RKO (cell line): ENCODE measurements around the gene MPRIP.
A peak's percentile ranks its signal among the peaks of the same experiment; 100 is the strongest.

Experiments used
- DNase-seq: peaks from one replicate; pipeline ENCODE4 v3.0.0-alpha.2; 2016; ENCODE audit warnings: low spot score

The MPRIP gene

DNA sequence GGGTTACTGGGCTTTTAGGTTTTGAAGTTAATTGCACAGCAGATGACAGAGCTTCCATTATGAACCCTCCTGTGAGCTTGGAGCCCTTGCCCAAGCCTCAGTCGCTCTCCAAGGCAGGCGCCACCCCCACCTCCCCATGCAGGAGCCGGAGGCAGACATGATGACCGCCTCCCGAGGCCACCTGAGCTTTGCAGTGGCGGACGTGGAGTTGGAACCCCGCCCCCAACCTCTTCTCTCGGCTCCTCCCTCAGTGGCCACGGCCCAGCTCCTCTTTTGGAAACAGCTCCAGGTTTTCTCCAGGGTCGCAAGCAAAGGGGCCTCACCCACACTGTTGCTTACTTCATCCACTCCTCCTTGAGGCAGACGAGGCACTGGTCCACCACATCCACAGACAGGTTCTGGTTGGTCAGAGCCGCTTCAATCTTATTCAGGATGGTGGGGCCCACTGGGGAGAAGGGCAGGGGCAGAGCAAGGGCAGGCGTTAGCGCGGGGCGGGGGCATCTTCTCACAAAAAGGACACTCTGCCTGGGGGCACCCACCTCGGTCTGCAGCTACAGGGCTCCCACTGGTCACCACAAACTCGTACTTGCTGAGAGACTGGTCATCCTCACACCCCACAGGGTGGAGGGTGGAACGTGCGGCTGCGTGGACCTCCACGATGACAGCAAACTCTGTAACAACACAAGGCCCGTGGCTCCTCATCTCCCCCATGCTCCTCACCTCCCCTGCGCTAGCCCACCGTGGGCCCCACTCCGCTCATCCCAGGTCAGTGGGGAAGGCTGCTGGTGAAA is 172.6 kb downstream of the MPRIP start:
- DNase-seq, result no peak

DNA sequence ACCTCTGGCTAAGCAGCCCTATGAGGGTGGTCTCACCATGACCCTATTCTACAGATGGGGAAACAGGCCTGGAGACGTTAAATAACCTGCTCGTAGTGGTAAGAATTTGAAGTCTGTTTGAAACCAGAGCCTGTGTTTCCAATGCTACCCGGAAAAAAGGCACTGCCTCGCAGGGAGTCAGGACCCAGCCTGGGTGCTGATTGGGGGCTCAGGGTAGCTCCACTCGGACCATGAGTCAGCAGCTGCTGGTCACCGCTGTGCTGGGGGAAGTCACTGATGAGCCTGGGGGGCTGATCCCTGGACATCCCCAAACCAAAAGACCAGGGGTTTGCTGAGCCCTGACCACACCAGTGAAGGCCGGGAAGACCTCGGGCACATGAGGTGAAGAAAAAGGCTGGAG is 173.3 kb downstream of the MPRIP start:
- no peak for DNase-seq

DNA sequence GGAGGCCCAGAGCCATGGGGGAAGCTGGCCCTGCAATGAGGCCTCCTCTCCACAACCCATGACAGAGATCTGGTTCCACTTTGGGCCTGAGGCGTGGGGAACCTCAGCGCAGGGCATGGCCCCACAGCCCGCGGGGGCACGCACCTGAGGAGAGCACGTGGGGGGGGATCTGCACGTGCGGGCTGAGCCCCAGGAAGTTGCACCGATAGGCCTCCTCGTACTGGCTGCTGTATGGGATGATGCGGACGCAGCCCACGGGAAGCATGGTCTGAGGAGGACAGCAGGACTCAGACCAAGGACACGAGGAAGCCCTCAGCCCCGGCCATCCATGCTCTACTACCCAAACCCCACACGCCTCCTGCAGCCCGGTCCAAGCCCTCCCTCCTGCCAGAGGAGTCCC is 174.0 kb downstream of the MPRIP start:
- DNase-seq, result no peak

DNA sequence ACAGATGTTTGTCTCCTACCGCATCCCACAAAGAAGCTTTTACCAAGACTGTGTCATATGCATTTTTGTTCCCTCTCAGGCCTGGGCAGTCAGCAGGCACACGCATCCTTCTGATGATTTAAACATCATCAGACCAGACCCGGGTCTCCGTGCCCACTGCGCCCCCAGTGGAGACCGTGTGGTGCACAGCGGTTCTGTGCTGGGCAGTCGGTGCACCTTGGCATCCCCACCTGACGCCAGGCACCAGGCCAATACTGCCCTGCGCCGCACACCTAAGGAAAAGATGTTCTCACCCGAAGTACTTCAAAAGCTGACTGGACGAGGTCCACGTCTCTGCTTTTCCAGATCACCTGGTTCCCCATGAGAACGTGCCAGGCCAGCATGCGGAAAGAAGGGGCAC is 174.5 kb downstream of the MPRIP start:
- DNase-seq, result no peak

DNA sequence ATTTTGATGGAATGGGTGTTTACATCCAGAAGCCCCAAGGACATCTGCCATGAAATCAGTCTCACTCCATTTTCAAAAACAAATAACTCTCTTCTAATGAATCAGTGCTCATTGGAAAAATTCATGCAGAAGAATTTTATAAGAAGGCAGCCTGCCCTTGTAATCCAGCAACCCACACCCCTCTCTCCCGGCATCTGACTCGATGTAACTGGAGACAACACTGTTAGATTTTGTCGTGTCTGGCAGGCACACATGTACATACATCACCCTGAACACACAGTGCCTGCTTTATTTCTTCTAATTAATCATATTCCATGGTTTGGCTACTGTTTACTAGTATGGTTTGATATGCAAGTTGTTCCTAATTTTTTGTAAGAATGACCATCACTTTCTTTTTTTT is 175.7 kb downstream of the MPRIP start:
- DNase-seq, result no peak

DNA sequence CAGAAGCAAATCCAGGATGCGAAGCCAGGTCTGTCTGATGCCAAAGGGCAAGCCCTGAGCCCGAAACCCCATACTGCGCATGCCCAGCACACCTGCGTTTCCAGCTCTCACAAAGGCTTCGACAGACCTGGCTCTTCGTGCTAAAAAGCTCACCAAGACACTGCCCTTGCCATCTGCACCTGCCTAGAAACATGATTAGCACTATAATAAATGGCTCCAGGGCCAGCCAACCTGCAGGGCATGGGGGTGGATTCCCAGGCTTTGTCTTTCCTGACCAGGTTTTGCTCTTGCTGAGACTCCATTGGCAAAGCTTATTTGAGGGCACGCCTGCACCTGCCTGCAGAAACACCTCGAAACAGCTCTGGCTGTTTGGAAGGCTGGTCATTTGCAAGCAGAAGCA is 178.3 kb downstream of the MPRIP start:
- no peak for DNase-seq

DNA sequence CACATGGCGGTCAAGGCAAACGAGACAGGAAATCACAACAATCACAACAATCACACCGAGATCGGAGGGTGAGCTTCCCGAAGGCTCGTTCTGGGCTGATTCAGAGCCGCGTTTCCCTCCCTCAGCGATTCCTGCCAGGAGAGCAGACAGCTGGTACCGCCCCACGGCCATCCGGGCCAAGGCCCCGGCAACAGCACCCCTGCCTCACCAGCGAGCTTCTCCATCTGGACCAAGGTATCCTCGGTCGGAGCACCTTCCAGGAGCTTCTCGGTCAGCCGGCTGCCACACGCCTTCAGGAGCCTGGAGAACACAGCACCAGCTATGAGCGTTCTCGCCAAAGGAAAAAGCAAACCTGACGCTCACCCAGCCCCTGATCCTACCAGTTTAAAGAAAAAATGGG is 179.1 kb downstream of the MPRIP start:
- no peak for DNase-seq

DNA sequence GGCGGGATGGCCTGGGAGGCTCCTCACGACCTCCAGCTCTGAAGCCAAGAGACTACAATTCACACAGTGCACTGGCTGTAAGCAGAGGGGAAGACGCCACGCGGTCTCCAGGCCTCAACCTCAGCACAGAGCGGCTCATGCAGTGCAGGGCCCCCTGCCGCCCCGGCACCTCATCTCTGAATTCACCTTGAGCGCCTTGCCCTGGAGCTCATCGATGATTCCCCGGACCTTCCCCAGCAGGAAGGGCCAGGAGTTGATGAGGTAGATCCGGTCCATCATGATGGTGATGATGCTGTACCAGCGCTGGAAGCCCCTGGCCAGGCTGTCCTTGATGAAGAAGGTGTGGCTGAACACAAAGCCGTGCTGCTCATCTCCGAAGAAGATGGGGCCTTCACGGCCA is 181.5 kb downstream of the MPRIP start:
- no peak for DNase-seq

DNA sequence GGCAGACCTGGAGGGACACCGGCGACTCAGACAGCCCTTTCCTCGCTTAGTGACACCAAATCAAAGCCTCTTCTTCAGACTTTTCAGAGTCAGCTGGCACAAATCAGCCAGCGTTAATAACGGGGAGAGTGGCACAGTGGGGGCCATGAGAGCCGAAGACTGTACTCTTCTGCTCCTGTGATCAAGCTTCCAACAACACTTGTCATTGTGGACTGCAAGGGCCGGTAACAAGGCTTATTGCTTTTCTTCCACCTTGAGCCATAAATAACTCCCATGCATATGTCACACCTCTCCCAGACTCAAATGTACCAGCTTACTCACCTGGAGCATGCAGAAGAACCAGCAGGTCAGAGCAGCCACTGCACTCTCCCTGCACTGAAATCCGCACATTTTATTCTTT is 181.9 kb downstream of the MPRIP start:
- no peak for DNase-seq

DNA sequence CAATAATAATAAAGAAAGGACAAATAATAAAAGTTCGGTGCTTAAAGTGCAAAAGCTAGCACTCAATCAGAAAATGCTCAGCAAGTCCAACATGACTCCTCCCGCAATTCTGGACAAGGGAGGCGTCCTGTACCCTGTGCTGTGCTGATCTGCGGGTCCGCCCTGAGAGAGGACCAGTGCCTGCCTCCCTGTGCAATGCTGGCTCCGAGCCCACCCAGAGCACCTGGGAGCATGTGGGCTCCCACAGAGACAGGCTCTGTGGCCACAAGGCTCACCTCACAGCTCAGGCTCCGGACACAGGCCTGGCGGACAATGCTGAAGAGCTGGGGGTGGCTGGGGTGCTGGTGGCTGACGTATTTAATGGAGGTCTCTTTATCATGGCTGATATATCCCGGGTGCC is 183.6 kb downstream of the MPRIP start:
- DNase-seq, result no peak

DNA sequence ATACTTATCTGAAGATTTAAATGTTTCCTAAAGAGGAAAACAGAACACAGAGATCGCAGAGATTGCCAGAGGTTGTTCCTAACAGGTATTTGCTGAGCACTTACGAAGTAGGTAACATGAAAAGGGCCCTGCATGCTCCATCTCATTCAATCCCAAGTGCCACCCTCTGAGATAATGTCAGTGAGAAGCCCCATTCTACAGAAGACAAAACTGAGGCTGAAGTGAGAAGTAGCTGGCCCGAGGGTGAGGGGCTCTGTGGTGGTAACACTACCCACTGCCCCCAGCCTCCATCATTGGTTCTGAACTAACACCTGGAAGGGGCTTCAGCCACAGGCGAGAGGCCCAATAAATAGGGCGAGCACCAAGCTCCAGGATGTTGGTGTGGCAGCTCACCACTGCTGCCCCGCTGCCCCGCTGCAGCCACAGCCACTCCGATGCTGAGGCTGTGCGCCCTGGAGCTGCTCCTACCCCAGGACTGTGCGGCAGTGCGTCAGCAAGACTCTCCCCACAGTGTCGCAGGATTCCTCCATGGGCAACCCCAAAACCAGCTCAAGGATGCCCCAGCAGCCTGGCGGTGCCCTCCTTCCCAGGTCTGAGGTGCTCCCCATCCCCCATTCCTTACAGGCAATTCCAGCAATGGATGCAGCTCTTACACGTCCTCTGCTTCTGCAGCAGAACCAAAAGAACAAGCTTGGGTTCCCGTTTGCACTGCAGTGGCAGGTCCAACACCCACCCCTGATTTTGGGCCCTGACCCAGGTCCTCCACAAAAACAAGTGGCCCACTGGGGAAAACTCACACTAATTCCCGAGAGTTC is 184.4 kb downstream of the MPRIP start:
- DNase-seq, result no peak

DNA sequence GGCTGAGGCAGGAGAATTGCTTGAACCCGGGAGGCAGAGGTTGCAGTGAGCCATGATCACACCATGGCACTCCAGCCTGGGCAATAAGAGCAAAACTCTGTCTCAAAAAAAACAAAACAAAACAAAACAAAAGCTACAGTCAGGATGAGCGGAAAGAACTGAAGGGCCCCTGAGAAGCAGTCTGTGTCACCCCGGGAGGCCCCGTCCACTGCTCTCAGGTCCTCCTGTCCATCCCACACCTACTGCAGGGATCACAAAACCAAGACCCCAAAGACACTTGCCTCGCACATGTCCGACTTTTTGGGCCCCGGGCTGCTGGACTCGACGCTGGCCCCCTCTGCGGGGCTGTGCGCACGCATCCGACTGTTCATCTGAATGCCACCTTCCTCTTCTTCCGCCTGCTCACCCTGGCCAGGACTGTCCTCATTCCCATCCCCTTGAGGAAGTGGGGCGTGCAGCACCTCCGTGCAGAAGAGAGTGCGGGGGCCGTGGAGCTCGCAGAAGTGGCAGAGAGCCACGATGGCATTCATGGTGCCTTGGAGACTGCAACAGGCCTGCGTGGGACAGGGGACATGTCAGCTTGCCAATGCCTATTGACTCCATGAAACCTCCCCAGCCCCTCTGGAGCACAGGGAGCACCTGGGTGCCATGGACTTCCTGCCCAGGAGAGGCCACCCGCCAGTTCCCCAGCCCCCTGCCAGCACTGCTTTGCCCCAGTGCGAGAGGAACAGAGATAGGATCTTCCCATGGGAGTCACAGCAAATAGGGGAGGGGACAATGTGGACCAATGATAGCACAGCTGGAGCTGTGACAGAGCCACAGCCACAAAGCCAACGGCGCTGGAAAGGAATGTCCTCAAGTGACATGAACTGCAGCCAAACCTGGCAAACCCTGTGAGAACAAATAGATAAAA is 185.6 kb downstream of the MPRIP start:
- no peak for DNase-seq

DNA sequence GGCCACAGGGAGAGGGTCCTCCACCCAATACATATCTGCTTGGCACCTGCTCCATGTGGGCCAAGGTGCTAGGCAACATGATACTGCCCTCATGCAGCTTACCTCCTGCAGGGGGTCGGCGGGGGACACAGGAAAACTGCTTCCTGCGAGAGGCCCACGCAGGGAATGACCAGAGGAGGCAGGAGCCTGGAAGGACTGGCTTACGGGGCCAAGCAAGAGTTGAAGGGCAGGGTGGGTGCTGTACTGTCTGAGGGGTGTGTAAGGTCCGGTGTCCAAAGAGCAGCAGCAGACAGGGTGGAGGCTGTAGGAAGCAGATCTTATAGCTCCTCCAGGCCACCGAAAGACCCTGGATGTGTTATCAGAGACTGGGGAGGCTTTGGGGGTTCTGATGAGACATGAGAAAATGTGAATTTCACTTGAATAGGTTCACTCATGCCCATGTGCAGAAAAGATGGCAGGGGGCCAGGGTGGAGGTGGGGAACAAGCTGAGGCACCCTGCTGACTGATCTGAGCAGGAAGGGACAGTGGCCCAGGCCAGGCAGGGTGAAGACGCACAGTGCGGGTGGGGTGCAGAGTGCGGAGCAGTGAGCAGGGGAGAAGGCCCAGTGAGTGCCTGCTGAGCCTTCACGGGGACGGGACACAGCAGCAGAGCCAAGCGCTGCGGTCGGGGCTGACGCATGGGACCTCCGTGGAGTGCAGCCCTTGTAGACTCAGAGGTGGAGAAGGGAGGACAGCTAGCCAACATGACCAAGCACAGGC is 186.4 kb downstream of the MPRIP start:
- DNase-seq, result no peak

DNA sequence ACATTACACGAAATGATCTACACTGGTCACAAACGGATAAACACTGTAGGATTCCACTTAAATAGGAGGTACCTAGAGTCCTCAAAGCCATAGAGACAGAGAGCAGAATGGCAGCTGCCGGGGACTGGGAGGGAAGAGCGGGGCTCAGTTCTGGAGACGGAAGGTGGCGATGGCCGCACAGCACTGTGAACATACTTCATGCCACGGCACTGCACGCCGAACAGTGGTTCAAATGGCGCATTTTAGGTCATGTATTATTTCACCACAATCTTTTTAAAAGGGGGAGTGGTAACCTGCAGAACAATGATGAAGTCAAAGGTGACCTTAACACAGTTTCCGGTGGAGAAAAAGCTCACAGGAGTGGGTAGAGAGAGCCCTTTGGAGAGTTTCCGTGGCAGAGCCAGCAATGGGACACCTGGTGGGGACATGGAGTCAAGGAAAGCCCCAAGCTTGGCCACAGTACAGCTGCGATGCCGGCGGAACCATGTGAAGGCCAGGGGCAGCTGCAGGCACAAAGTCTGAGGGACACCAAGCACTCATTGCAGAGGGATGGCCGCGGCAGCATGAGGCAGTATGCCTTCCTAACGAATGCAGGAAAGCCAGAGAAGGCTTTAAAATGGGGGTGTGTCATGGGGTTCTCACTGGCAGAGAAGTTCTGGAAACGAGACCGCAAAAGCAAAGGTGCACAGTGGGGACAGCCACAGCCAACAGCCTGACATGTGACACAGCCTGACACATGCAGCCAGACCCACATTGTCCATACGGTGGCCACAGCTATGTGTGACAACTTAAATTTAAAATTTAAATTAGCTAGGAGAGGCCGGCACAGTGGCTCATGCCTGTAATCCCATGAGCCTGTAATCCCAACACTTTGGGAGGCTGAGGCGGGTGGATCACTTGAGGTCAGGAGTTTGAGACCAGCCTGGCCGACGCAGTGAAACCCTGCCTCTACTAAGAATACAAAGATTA is 187.4 kb downstream of the MPRIP start:
- DNase-seq, result no peak

DNA sequence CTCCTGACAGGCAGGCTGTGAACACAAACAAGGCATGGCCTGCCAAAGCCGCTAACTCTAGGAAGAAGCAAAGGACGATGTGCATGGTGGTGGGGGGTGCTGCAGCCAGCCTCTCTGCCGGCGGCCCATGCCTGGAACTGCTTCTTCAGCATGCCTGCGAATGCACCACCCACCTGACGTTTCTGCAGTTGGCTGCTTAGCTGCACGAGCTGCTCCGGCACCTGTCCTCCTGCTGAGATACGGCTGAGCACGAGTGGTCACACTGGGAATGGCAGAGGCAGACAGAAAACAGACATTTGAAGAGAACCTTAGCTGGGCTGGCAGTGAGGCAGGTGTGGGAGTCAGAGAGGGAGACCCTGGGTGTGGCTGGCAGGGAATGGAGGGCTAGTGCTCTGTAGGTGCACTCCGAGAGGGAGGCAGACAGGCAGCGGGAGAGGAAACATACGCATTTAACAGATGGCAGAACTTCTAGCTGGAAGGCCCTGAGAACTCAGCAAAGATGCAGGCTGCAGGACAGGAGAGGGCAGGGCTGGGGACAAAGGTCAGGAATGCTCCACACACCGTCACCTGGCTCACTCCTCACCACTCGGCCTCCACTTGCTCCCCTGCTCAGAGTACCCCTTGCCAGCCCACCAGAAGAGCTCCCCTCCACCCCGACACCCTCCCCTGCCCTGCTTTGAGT is 189.5 kb downstream of the MPRIP start:
- no peak for DNase-seq

DNA sequence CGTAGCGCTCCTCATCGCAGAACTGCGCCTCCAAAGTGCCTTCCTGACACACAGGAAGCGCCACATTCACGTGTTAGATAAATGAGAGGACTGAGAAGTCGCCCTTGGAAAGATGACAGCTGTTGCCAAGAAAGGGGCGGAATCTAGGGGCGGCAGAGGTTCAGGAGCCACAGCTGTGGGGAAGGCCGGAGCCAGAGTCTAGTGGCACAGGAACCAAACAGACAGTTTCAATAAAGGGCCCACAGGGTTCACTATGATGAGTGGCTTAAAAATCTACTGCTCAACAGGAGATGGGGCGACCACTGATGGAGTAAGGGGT is 190.0 kb downstream of the MPRIP start:
- no peak for DNase-seq

DNA sequence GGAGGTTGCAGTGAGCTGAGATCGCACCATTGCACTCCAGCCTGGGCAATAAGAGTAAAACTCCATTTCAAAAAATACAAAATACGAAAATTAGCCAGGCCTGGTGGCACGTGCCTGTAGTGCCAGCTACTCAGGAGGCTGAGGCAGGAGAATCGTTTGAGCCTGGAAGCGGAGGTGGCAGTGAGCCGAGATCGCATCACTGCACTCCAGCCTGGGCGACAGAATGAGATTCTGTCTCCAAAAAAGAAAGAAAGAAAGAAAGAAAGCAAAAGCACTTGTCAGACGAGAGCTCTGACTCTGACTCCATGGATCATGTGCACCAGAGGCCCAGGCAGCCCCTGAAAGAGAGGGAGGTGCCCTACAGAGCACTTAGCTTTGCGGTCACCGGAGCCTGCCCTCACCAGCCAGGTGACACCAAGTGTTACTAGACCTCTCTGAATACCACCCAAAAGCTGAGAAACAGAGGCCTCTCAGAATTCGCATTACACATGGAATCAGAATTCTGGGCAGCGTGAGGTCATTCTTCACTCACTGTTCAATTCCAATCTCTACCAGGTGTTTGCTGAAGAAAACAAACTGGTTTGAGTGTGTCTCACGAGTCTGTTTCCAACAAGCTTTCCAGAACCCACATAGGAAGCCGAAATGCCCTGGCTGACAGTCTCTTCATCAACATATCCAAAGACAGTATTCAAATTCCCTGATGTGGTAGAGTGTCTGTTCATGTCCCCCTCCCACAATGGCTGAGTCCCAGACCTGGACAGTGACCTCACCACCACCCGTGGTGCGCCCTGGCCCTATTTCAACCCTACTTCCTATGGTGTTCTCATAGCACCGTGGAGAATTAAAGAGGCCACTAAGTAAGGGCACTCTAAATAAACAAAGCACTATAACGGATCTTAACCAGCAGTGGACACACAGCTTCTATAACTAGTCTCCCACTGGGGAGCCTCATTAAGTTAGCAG is 193.2 kb downstream of the MPRIP start:
- DNase-seq, result peak; percentile 68

DNA sequence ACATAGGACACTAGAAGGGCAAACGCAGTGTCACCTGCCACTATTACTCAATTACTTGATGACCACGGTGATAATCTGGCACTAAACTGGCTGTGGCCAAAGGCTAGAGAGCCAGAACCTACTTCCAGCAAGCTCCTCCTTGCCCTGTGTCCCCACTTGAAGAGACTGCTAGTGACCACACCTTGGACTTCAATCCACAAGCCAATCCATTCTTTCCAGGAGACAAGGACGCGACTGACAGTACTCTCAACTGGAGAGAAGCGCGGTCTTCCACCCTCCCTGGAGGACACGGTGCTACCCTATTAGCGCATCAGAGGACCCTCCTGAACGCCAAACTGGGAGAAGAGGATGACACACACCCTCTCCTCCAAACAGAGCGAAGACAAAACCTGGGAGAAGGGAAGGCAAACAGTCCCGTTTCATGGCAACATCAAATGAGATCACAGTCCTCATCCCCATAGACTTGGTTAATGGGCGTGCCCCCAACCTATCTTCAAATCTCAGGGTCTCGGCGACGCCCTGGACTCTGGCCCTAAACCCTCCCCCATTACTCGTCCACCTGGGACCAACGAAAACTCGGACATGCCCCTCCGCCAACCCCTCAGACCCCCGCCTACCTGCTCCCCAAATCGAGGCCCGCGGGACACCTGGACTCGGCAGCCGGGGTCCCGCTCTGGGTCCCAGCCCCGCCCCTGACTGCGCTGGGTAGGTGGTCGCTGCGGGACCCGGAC is 194.2 kb downstream of the MPRIP start:
- peak; percentile 61 for DNase-seq
